SK-N-SH (cell line): ENCODE measurements around the gene MAST4. TPM values are rescaled to one million over a fixed set of nuclear protein-coding genes. Genes with fewer than 3 reads are reported as not detected.

ENCODE experiments used
- CTCF ChIA-PET: fragments of 300-600, 350-600 bp; formaldehyde crosslinking; extraction: SDS; loops from one replicate; lab custom pipeline; 2021; lab: Yijun Ruan, JAX
- POLR2A ChIA-PET: fragments of 350-600 bp; sonication (Branson Sonifier 250); formaldehyde crosslinking; extraction: SDS; loops from one replicate; lab custom pipeline; 2020; ENCODE audit warnings: antibody characterized with exemption, inconsistent platforms; lab: Yijun Ruan, JAX
- DNase-seq: peaks from one replicate; pipeline ENCODE4 v3.0.0; 2012
- H2AFZ ChIP-seq: fragments of 200-600 bp; sonication (generic); 2 replicates; pipeline ENCODE4 v1.8.1; 2016; ENCODE audit warnings: antibody characterized with exemption, mild to moderate bottlenecking, low read depth
- H3F3A ChIP-seq: fragments of 200-600 bp; sonication (generic); replicated peaks from 2 replicates; pipeline ENCODE3; 2016; ENCODE audit warnings: antibody characterized with exemption, mild to moderate bottlenecking; ENCODE audit not compliant: insufficient read depth
- H3K27ac ChIP-seq, 2 experiments: fragments of 200-500 bp in 1 of 2; fragments of 200-600 bp in 1 of 2; sonication (Bioruptor generic) in 1 of 2; sonication (generic), shearing (Covaris generic) in 1 of 2; 2 replicates each; pipeline versions ENCODE4 v1.5.1 to v1.6.1; 2014 to 2016; ENCODE audit warnings: low read depth in 2 of 2, inconsistent platforms in 1 of 2, low read length in 1 of 2, mild to moderate bottlenecking in 1 of 2, mixed read lengths in 1 of 2
- H3K27me3 ChIP-seq: fragments of 200-600 bp; sonication (generic), shearing (Covaris generic); 2 replicates; pipeline ENCODE4 v1.6.1; 2016; ENCODE audit warnings: mixed run types; ENCODE audit not compliant: insufficient read depth
- H3K36me3 ChIP-seq, 2 experiments: fragments of 200-500 bp in 1 of 2; fragments of 200-600 bp in 1 of 2; sonication (Bioruptor generic) in 1 of 2; sonication (generic) in 1 of 2; replicated peaks in 1 of 2; 2 replicates each; pipeline versions ENCODE3 to v1.5.1; 2014 to 2016; ENCODE audit warnings: low read length in 1 of 2, mild to moderate bottlenecking in 1 of 2; ENCODE audit not compliant: insufficient read depth in 2 of 2, control insufficient read depth in 1 of 2
- H3K4me1 ChIP-seq, 2 experiments: fragments of 200-500 bp in 1 of 2; fragments of 200-600 bp in 1 of 2; sonication (Bioruptor generic) in 1 of 2; sonication (generic), shearing (Covaris generic) in 1 of 2; 2 replicates each; pipeline versions ENCODE4 v1.5.1 to v1.6.1; 2014 to 2016; ENCODE audit warnings: low read depth in 1 of 2, low read length in 1 of 2, mixed run types in 1 of 2; ENCODE audit not compliant: insufficient read depth in 2 of 2, control insufficient read depth in 1 of 2
- H3K4me2 ChIP-seq: fragments of 200-600 bp; sonication (generic), shearing (Covaris generic); 2 replicates; pipeline ENCODE4 v1.6.1; 2017; ENCODE audit warnings: mixed run types
- H3K4me3 ChIP-seq, 2 experiments: fragments of 200-500 bp in 1 of 2; fragments of 200-600 bp in 1 of 2; sonication (Bioruptor generic) in 1 of 2; sonication (generic), shearing (Covaris generic) in 1 of 2; 2 replicates each; pipeline versions ENCODE4 v1.5.1 to v1.8.1; 2014 to 2016; ENCODE audit warnings: low read depth in 2 of 2, inconsistent platforms in 1 of 2, low read length in 1 of 2, mild to moderate bottlenecking in 1 of 2, mixed read lengths in 1 of 2, moderate library complexity in 1 of 2
- H3K79me2 ChIP-seq: fragments of 200-600 bp; sonication (generic); 2 replicates; pipeline ENCODE4 v1.8.1; 2017; ENCODE audit warnings: mild to moderate bottlenecking; ENCODE audit not compliant: insufficient read depth
- H3K9ac ChIP-seq: fragments of 200-600 bp; sonication (generic); 2 replicates; pipeline ENCODE4 v1.6.1; 2017; ENCODE audit warnings: mixed run types
- H3K9me2 ChIP-seq: fragments of 200-600 bp; sonication (generic); 2 replicates; pipeline ENCODE4 v1.6.1; 2017; ENCODE audit warnings: mixed run types
- H3K9me3 ChIP-seq: fragments of 200-600 bp; sonication (generic); 2 replicates; pipeline ENCODE4 v1.6.1; 2017; ENCODE audit warnings: mixed run types, mild to moderate bottlenecking, moderate library complexity
- H4K20me1 ChIP-seq: fragments of 200-600 bp; sonication (generic); 2 replicates; pipeline ENCODE4 v1.6.1; 2017; ENCODE audit warnings: mild to moderate bottlenecking, mixed run types; ENCODE audit not compliant: insufficient read depth
- ELF1 ChIP-seq: IDR thresholded peaks from 2 replicates; pipeline ENCODE4 v1.4.0; 2012
- EP300 ChIP-seq, 2 experiments: IDR thresholded peaks; 2 replicates each; pipeline versions ENCODE4 v1.4.0 to v1.6.1; 2012; ENCODE audit warnings: borderline replicate concordance in 1 of 2, low read depth in 1 of 2, low read length in 1 of 2
- FOSL2 ChIP-seq: IDR thresholded peaks from 2 replicates; pipeline ENCODE4 v1.4.0; 2012; ENCODE audit warnings: low read depth, mild to moderate bottlenecking, moderate library complexity, borderline replicate concordance
- FOXM1 ChIP-seq: IDR thresholded peaks from 2 replicates; pipeline ENCODE4 v1.4.0; 2012; ENCODE audit warnings: low read depth, mild to moderate bottlenecking
- GATA2 ChIP-seq: sonication (generic); formaldehyde crosslinking; IDR thresholded peaks from 2 replicates; pipeline ENCODE4 v1.5.0; 2020; ENCODE audit warnings: mild to moderate bottlenecking, missing genetic modification reagents
- JUND ChIP-seq: IDR thresholded peaks from 2 replicates; pipeline ENCODE4 v1.4.0; 2012
- MAX ChIP-seq: IDR thresholded peaks from 2 replicates; pipeline ENCODE4 v1.4.0; 2012; ENCODE audit warnings: low read depth
- NFIC ChIP-seq: IDR thresholded peaks from 2 replicates; pipeline ENCODE4 v1.4.0; 2012; ENCODE audit warnings: borderline replicate concordance
- NRF1 ChIP-seq: IDR thresholded peaks from 2 replicates; pipeline ENCODE4 v1.6.1; 2012; ENCODE audit warnings: low read depth, mild to moderate bottlenecking, low read length
- PBX3 ChIP-seq: IDR thresholded peaks from 2 replicates; pipeline ENCODE4; 2012
- RCOR1 ChIP-seq: fragments of 150-350 bp; IDR thresholded peaks from 2 replicates; pipeline ENCODE4 v1.6.1; 2017; ENCODE audit warnings: antibody characterized with exemption, low read length
- REST ChIP-seq: IDR thresholded peaks from 2 replicates; pipeline ENCODE4 v1.6.1; 2012; ENCODE audit warnings: mild to moderate bottlenecking, low read depth, low read length, moderate library complexity
- RXRA ChIP-seq: IDR thresholded peaks from 2 replicates; pipeline ENCODE4 v1.4.0; 2012; ENCODE audit warnings: low read depth, mild to moderate bottlenecking, borderline replicate concordance
- TAF1 ChIP-seq: IDR thresholded peaks from 2 replicates; pipeline ENCODE4 v1.6.1; 2012; ENCODE audit warnings: low read depth, mild to moderate bottlenecking, low read length, moderate library complexity, borderline replicate concordance
- TCF12 ChIP-seq: IDR thresholded peaks from 2 replicates; pipeline ENCODE4 v1.4.0; 2012
- TEAD4 ChIP-seq: IDR thresholded peaks from 2 replicates; pipeline ENCODE4 v1.4.0; 2012; ENCODE audit warnings: mild to moderate bottlenecking, borderline replicate concordance; ENCODE audit not compliant: insufficient read depth
- USF2 ChIP-seq: fragments of 150-350 bp; IDR thresholded peaks from 2 replicates; pipeline ENCODE4 v1.6.1; 2017; ENCODE audit warnings: antibody characterized with exemption, low read length, low read depth, borderline replicate concordance
- YY1 ChIP-seq: IDR thresholded peaks from 2 replicates; pipeline ENCODE4 v1.4.0; 2012; ENCODE audit warnings: low read depth, mild to moderate bottlenecking
- ZBTB33 ChIP-seq: IDR thresholded peaks from 2 replicates; pipeline ENCODE4 v1.4.0; 2012; ENCODE audit warnings: low read depth, borderline replicate concordance
- WGBS: methylation state at CpG from one replicate; pipeline ENCODE4 v1.1.6; 2017; ENCODE audit warnings: low lambda C conversion rate; 5-methylcytosine and 5-hydroxymethylcytosine counted together
- polyA plus RNA-seq, 3 experiments: library from polyadenylated mRNA; depleted of rRNA; stranded (reverse); fragments of >200 nt; gene quantifications; 2 replicates each; pipeline ENCODE4 v1.2.3, GENCODE V29; 2012

The MAST4 gene
- polyA plus RNA-seq, 1 of the 3 experiments (the other 2 are of a cell fraction), result 2.2 TPM

GRCh38 chr5:67025457-67025856 is 429.3 kb downstream of the MAST4 start:
- no peak overlapping the region for H3K4me3 ChIP-seq
- no peaks in the 10 kb centered on the region for H3K79me2 ChIP-seq
- H3K4me1 ChIP-seq, result peaks cover 0 to 4% of the 10 kb centered on the region in 2 experiments; a peak in 1 of 4 replicates
- no peaks in the 10 kb centered on the region for H3F3A ChIP-seq
- H3K9ac ChIP-seq, result no peak overlapping the region
- no peaks in the 10 kb centered on the region for H3K27me3 ChIP-seq
- DNase-seq, result no peak
- no peaks in the 10 kb centered on the region for H3K36me3 ChIP-seq
- 94% methylated on average over 2 of the region's 2 CpGs for WGBS
- no peak overlapping the region for H3K27ac ChIP-seq
- TF ChIP-seq ELF1, result no peak
- TF ChIP-seq FOXM1, result no peak
- TF ChIP-seq PBX3, result no peak
- no peak for TF ChIP-seq TAF1
- TF ChIP-seq TEAD4, result no peak
- TF ChIP-seq ZBTB33, result no peak
- no peak for TF ChIP-seq EP300 (IDR thresholded peaks at IDR 0.05; ENCODE audit: borderline replicate concordance in 1 of 2, low read depth in 1 of 2, low read length in 1 of 2)
- TF ChIP-seq RXRA, result no peak
- TF ChIP-seq YY1, result no peak
- TF ChIP-seq RCOR1, result no peak
- TF ChIP-seq USF2, result no peak
- no peak for TF ChIP-seq NRF1
- H3K4me2 ChIP-seq, result no peak overlapping the region
- no peaks in the 10 kb centered on the region; the same call in 1 of the 2 replicates for H3K9me2 ChIP-seq
- H4K20me1 ChIP-seq, result no peaks in the 10 kb centered on the region
- no peak overlapping the region for H2AFZ ChIP-seq
- CTCF ChIA-PET, result no interaction called here
- H3K9me3 ChIP-seq, result no peaks in the 10 kb centered on the region
- POLR2A ChIA-PET, result no interaction called here

- peaks cover 4% of the 10 kb centered on the region for H3F3A ChIP-seq
- H3K9me3 ChIP-seq, result no peaks in the 10 kb centered on the region
- H3K27me3 ChIP-seq, result no peaks in the 10 kb centered on the region
- H2AFZ ChIP-seq, result no peak overlapping the region
- no peaks in the 10 kb centered on the region for H3K79me2 ChIP-seq
- peaks cover 8 to 11% of the 10 kb centered on the region in 2 experiments for H3K4me1 ChIP-seq
- ChIA-PET CTCF (no interaction called here), POLR2A (no interaction called here)
- WGBS, result 100% methylated on average over 1 of the region's 1 CpG
- H4K20me1 ChIP-seq, result no peaks in the 10 kb centered on the region
- H3K36me3 ChIP-seq, result no peaks in the 10 kb centered on the region
- no peak overlapping the region for H3K9ac ChIP-seq
- H3K27ac ChIP-seq, result no peak overlapping the region
- H3K4me2 ChIP-seq, result no peak overlapping the region
- H3K9me2 ChIP-seq, result no peaks in the 10 kb centered on the region; the same call in 1 of the 2 replicates
- DNase-seq, result no peak
- H3K4me3 ChIP-seq, result no peak overlapping the region
- TF ChIP-seq TCF12, result no peak
- TF ChIP-seq JUND, result no peak
- no peak for TF ChIP-seq REST
- TF ChIP-seq PBX3, result no peak
- TF ChIP-seq NFIC, result no peak
- TF ChIP-seq FOSL2, result no peak
- no peak for TF ChIP-seq GATA2 (CRISPR knock-in tag)
- TF ChIP-seq MAX, result no peak
Observed at GRCh38 chr5:67026278-67026677, 430.1 kb downstream of the MAST4 start.
